HG03103 (cell line): ENCODE data around the gene MAP2K5.
"Not testable (repeated sequence)": the region's sequence is repeated elsewhere in the genome, so short reads cannot be mapped to it uniquely, and the experiment has no call there.

Source experiments
- ATAC-seq: cut with Tn5 transposase; IDR thresholded peaks from one replicate; pipeline ENCODE4 v1.9.1; 2021; ENCODE audit warnings: low read depth; ENCODE audit not compliant: unreplicated experiment

Gene MAP2K5

GRCh38 chr15:67646847-67647246 lies 104.3 kb downstream of the MAP2K5 start:
- no peak for ATAC-seq

GRCh38 chr15:67652586-67652985 lies 110.1 kb downstream of the MAP2K5 start:
- ATAC-seq: no peak

DNA sequence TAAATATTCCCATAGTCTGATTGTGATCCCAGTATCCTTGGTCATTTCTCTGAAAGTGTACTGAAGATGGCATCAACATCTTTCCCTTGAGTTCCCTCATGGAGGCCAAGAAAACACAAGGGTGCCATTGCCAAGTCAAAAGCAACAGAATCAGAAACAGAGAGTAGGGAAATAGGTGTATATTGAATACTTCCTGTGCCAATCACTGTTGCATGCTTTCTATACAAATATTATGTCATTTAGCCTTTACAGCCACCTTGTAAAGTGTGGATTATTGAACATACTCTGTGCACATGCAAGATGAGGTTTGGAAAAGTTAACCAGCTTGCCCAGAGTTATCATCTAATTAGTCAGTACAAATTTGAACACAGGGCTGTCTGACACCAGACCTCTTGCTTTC lies 117.9 kb downstream of the MAP2K5 start:
- no peak for ATAC-seq

GRCh38 chr15:67660874-67661606 lies 118.5 kb downstream of the MAP2K5 start:
- no peak for ATAC-seq

DNA sequence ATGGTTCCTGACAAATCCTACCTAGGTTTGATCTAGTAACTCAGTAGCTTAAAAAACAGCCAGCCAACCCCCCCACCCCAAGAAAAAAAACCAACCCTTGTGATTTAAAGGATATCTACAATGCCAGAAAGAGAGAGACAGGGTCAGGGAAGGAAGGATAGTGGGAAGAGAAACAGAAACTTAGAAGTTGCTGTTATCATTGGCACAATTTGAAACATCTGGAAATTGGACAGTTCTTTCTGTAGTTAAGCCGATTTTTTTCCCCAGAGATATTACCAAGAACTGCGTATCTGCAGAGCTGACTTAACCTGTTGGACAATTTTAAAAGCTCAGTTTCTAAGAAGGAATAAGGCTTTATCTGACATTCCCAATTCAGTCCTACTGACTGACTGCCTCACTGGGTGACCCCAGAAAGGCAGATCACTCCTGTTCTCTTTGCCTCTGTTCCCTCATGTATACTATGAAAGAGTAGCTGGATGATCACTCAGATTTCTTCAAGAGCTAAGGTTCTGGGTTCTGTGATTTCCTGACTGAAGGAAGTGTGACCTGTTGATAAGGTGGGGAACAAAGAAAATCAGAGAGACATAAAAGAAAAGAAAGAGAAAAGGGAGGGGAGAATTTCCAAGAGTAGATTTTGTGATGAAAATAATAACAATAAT lies 128.3 kb downstream of the MAP2K5 start:
- ATAC-seq: no peak

DNA sequence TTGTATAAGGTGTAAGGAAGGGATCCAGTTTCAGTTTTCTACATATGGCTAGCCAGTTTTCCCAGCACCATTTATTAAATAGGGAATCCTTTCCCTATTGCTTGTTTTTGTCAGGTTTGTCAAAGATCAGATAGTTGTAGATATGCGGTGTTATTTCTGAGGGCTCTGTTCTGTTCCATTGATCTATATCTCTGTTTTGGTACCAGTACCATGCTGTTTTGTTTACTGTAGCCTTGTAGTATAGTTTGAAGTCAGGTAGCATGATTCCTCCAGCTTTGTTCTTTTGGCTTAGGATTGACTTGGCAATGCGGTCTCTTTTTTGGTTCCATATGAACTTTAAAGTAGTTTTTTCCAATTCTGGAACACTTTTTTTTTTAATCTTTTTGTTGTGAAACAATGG lies 130.3 kb downstream of the MAP2K5 start:
- not testable (repeated sequence) for ATAC-seq

- ATAC-seq: no peak
Observed at GRCh38 chr15:67674983-67675382, 132.5 kb downstream of the MAP2K5 start.

GRCh38 chr15:67678089-67678488 lies 135.6 kb downstream of the MAP2K5 start:
- no peak for ATAC-seq

DNA sequence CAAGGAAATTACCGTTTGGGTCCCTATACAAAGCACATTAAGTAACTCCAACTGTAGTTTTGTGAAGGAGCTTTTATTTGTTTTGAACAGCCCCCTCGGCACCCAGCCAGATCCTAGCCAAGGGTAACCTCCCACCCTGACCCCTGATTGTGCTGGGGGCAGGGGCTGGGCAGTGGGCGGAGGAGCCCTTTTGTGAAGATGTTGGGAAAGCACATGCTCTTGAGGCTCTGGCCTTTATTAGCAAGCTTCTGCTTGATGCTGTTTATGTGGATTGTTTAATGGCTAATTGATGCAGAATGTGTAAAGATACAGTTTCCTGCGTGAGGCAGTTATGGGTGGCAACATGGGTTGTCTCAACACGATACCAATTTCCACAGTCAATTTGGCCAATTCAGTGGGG lies 136.5 kb downstream of the MAP2K5 start:
- no peak for ATAC-seq

- ATAC-seq: no peak
Observed at GRCh38 chr15:67680641-67681040, 138.1 kb downstream of the MAP2K5 start.

GRCh38 chr15:67685008-67685599 lies 142.6 kb downstream of the MAP2K5 start:
- no peak for ATAC-seq

DNA sequence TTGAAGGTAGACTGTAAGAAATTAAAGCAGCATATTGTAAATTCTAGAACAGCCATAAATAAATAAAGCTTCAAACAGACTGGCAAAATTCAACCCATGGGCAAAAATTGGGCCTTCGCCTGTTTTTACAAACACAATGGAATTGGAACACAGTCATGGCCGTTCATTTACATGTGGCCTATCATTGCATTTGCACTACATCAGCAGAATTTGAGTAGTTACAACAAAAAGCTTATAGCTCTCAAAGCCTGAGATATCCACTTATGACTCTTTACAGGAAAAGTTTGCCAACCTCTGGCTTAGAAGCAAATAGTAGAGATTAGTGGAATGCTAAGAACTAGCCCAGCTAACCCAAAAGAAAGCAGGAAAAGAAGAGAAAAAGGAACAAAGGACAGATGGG lies 143.2 kb downstream of the MAP2K5 start:
- ATAC-seq: no peak

- ATAC-seq: no peak
Observed at GRCh38 chr15:67690936-67691335, 148.4 kb downstream of the MAP2K5 start.

- ATAC-seq: no peak
Observed at GRCh38 chr15:67691450-67691849, 148.9 kb downstream of the MAP2K5 start.

- ATAC-seq: no peak
Observed at GRCh38 chr15:67692573-67692972, 150.1 kb downstream of the MAP2K5 start.

- no peak for ATAC-seq
Observed at GRCh38 chr15:67696087-67696486, 153.6 kb downstream of the MAP2K5 start.

- no peak for ATAC-seq
Observed at GRCh38 chr15:67700023-67700422, 157.5 kb downstream of the MAP2K5 start.

GRCh38 chr15:67701669-67702068 lies 159.2 kb downstream of the MAP2K5 start:
- no peak for ATAC-seq

DNA sequence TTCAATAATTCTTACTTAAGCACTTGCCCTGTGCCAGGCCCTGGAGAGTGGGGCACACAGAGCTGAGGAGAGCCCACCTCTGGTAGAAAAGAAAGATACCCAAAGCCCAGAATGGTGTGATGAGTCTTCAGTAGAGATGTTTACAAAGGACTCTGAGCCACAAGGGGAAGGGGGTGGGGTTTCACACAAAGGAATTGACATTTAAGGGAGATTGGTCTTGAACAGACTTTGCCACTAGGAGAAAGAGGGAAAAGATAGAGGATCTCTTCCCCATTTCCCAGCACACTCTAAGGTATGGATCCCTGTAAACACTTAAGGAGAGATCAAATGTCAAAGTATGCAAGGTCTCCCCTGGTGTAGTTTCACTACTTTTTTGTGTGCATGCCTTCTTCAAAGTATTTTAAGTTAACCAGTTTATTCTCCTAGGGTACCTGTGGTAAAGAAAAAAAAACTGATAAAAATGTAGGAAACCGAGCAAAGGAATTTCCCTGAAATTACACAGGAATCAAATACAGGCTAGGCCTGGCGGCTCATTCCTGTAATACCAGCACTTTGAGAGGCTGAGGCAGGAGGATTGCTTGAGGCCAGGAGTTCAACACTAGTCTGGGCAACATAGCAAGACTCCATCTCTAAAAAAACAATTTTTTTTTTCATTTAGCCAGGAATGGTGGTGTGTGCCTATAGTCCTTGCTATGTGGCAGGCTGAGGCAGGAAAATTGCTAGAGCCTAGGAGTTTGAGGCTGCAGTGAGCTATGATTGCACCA lies 165.2 kb downstream of the MAP2K5 start:
- ATAC-seq: no peak

- no peak for ATAC-seq
Observed at GRCh38 chr15:67708500-67708899, 166.0 kb downstream of the MAP2K5 start.

DNA sequence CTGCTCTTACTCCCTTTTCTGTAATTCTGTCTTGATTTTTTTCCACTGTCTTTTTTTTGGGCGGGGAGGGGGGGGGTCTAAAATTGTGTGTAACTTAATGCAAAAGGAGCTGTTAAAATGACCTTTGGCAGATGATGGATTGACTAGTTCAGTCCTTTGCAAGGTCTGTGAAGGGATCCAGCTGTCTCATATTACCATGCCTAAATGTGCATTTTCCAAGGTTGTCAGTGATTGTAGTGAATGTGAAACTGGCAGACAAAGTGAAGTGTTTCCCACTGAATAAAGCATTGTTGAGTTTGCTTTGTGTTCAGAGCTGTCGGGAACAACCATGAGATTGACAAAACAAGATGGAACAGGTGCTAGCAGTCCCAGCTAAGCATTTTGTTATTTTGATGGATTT lies 172.7 kb downstream of the MAP2K5 start:
- no peak for ATAC-seq
